ENCODE results near the gene DTD1. TPM values are rescaled to one million over a fixed set of nuclear protein-coding genes. Genes with fewer than 3 reads are reported as not detected.
A peak's percentile ranks its signal among the peaks of the same experiment; 100 is the strongest.

The DTD1 gene
- total RNA-seq, 2 experiments from 2014 or later = 31.9 to 33.5 TPM

DNA sequence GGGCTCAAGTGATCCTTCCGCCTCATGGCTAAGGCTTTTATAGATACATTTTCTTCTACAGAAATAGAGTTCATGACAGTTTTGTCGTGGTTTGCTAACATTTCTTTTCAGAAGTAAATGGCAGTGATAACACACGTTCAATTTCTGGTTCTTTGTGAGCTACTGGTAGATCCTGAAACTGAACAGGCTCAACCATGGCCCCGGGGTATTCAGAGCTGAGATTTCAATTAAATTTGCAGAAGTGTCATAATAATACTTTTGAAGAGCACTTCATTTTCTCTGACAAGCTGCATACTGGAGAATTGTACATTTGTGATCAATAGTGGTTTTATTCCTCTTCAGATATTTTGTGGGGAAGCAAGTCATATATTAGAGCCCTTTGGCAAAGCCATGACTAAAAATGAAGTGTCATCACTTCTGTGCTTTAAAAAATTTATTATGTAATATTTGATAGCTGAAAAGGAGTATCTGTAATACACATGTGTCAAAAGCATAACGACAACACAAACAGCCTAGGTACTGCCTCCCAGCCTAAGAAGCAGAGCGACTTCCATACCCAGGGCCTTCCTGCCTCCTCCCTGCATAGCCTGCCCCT lies 141.5 kb downstream of the DTD1 start:
- Mint-ChIP-seq H3K9me3 (ENCODE audit: low read depth) (no peaks in the 10 kb centered on the region), H3K4me1 (peaks cover 9% of the 10 kb centered on the region), H3K27me3 (no peaks in the 10 kb centered on the region), H3K27ac (no peak overlapping the region), H3K36me3 (no peaks in the 10 kb centered on the region), H3K4me3 (no peak overlapping the region)
- ATAC-seq (no peak), DNase-seq (no peak)
- CTCF ChIA-PET = no interaction called here

DNA sequence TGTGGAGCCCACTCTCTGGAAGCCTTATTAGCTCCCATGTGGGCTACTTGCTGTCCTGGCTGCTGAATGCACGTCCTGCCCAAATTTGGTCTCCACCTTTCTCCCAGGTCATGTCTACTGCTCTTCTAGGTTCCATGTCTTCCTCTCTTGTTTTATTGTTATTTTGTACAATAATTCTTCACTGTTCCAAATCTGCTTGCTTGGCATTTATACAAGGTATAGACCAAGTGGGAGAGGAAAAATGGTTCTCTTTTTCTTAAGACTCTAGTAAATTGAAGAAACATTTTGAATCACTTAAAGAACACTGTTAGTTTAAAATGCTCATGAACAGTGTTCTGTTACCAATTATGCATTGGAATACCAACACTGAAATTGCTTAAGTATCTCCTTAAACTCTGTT lies 144.1 kb downstream of the DTD1 start:
- CTCF ChIA-PET = no interaction called here
- ATAC-seq = no peak
- no peak overlapping the region for H3K27ac Mint-ChIP-seq
- no peaks in the 10 kb centered on the region for H3K27me3 Mint-ChIP-seq
- no peak overlapping the region for H3K4me3 Mint-ChIP-seq
- peaks cover under 1% of the 10 kb centered on the region for H3K36me3 Mint-ChIP-seq
- peaks cover 8% of the 10 kb centered on the region for H3K4me1 Mint-ChIP-seq
- DNase-seq = no peak
- H3K9me3 Mint-ChIP-seq (ENCODE audit: low read depth) = peaks cover under 1% of the 10 kb centered on the region

DNA sequence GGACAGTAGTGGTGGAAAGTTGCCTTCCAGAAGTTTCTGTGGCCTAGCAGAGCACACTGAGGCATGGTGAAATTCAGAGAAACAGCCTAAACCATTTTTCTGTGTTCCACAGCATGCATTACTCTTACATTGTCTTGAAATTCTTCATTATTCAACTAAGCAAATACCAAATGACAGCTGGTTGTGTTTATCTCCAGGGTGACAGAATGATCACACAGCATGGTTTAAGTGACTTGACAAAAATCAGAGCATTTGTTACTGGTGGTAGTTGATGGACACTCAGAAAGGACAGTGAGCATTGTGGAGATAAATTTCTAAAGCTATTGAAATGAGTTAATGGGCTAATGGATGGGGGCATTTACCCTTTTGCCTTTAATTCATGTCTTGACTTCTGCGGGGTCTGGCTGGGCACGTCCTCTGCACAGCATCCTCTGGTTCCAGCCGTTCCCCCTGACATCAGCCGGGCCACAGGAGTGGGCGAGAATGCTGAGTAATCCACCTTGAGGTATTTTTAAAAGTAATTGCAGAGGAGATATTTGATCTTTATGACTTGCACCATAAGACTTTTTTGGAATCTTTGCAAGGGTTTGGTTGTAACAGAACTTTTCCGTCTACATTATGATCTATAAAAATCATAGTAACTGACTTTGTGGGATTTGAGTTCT lies 146.8 kb downstream of the DTD1 start:
- ATAC-seq (no peak), DNase-seq (no peak)
- Mint-ChIP-seq H3K4me1 (peaks cover 17% of the 10 kb centered on the region), H3K36me3 (peaks cover 3% of the 10 kb centered on the region), H3K9me3 (ENCODE audit: low read depth) (peaks cover 2% of the 10 kb centered on the region), H3K4me3 (no peak overlapping the region), H3K27ac (no peak overlapping the region), H3K27me3 (no peaks in the 10 kb centered on the region)
- CTCF ChIA-PET = interaction anchor here (1.3 kb wide), 1 partner anchor 15 kb away, joined by 3 read pairs; no protein-coding TSS in a partner anchor

DNA sequence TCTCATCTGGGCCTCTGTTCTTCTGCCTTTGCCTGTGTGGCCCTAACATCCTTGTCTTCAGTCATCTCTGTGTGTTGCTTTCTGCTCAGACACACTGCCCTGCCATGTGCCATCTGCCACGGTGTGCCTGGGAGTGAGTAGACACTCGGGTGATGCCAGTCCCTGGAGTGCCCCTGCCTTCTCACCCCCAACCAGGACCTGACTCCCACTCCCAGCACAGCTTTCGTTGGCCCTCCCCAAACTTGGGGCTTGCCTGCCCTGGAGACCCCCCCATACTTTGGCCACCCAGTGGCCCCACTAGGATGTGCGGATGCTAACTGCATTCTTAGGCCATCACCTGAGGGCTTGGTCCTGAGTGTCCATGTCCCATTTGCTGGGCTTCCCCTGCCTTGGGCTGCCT lies 149.3 kb downstream of the DTD1 start:
- H3K27me3 Mint-ChIP-seq = no peaks in the 10 kb centered on the region

DNA sequence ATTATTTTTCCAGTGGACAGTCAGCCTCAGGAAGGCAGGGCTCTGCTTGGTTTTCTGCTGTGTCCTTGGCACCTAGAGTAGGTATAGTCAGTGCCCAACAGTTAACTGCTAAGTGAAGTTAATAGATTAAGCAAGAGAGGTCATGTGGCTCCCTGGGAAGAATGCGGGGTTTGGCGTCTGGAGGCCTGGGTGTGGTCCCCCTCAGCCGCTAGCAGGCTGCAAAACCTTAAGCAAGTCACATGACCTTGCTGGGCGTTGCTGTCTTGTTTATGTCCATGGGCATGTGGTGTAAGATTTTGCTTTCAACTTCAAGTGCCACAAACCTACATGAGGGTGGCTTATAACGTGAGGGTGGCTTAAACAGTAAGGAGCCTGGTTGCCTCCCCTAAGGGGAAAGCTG lies 150.2 kb downstream of the DTD1 start:
- Mint-ChIP-seq H3K27ac (peak overlapping the region; percentile 56), H3K4me1 (peaks cover 17% of the 10 kb centered on the region), H3K9me3 (ENCODE audit: low read depth) (peaks cover 2% of the 10 kb centered on the region), H3K27me3 (no peaks in the 10 kb centered on the region), H3K4me3 (no peak overlapping the region), H3K36me3 (peaks cover 3% of the 10 kb centered on the region)
- ATAC-seq (peak; percentile 86), DNase-seq (peak; percentile 73)
- CTCF ChIA-PET = no interaction called here

More for the DNA sequence above, 149.3 kb downstream of the DTD1 start:
- H3K9me3 Mint-ChIP-seq (ENCODE audit: low read depth) = peaks cover 2% of the 10 kb centered on the region
- no peak for DNase-seq
- no peak for ATAC-seq
- H3K4me3 Mint-ChIP-seq = no peak overlapping the region
- no peak overlapping the region for H3K27ac Mint-ChIP-seq
- peaks cover 3% of the 10 kb centered on the region for H3K36me3 Mint-ChIP-seq
- CTCF ChIA-PET = no interaction called here
- peaks cover 17% of the 10 kb centered on the region for H3K4me1 Mint-ChIP-seq

DNA sequence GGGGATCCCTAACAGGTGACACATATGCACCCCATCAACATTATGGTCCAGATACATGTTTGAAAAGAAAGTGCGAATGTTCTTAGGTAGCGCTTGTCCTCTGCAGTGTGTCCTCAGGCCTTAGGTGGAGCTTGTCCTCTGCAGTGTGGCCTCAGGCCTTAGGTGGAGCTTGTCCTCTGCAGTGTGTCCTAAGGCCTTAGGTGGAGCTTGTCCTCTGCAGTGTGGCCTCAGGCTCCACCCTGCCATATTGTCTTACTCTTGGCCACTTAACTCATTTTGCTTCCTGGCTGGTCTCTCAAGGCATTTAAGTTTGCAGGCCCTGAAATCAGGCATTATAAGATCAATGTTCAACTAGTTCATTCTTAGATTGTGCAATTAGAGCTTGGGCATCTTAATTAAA lies 151.0 kb downstream of the DTD1 start:
- CTCF ChIA-PET = no interaction called here
- no peaks in the 10 kb centered on the region for H3K27me3 Mint-ChIP-seq
- no peak for DNase-seq
- H3K4me1 Mint-ChIP-seq = peaks cover 17% of the 10 kb centered on the region
- H3K27ac Mint-ChIP-seq = peak overlapping the region; percentile 56
- peaks cover 3% of the 10 kb centered on the region for H3K36me3 Mint-ChIP-seq
- peaks cover 2% of the 10 kb centered on the region for H3K9me3 Mint-ChIP-seq (ENCODE audit: low read depth)
- H3K4me3 Mint-ChIP-seq = no peak overlapping the region
- ATAC-seq = no peak

DNA sequence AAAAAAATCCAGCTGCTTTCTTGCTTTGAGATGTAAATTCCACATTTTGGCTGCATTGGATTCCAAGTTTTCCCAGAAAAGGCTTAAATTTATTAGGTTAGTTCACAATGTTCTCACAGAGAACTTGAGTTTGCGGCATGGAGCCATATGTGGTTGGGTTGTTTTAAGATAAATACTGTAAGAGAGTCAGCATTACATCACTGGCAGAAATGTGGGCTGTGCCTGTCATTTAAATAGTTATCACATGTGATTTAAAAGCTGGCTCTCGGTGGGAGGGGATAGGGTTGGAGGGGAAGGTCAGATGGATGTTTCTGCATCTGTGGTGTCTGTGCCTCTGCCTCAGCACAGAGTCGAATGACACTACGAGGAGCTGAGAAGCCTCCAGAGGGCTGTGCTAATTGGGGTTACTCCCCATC lies 151.9 kb downstream of the DTD1 start:
- H3K4me1 Mint-ChIP-seq = peaks cover 17% of the 10 kb centered on the region
- H3K4me3 Mint-ChIP-seq = no peak overlapping the region
- ATAC-seq = no peak
- CTCF ChIA-PET = no interaction called here
- H3K36me3 Mint-ChIP-seq = peaks cover 3% of the 10 kb centered on the region
- DNase-seq = no peak
- H3K27ac Mint-ChIP-seq = no peak overlapping the region
- no peaks in the 10 kb centered on the region for H3K27me3 Mint-ChIP-seq
- peaks cover 2% of the 10 kb centered on the region for H3K9me3 Mint-ChIP-seq (ENCODE audit: low read depth)

DNA sequence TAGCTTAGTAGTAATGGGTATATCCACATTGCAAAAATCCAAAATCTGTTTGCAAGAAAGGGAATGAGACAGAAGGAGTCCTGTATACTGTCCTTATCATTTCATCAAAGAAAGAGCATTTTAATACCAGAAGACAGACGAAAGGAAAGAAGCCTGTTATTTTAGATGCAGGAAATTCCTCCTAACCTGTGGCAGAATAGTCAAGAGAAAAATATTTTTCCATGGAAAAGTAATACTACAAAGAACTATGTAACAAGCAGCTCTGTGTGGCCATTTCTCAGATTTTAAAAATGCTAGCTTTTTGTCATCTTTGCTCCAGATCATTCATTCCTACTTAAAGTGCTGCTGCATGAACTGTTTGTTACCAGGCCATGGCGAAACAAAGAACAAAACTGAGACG lies 152.9 kb downstream of the DTD1 start:
- Mint-ChIP-seq H3K9me3 (ENCODE audit: low read depth) (peaks cover 2% of the 10 kb centered on the region), H3K27ac (no peak overlapping the region), H3K4me3 (no peak overlapping the region), H3K36me3 (peaks cover 3% of the 10 kb centered on the region), H3K27me3 (no peaks in the 10 kb centered on the region), H3K4me1 (peaks cover 17% of the 10 kb centered on the region)
- ATAC-seq (no peak), DNase-seq (no peak)
- CTCF ChIA-PET = no interaction called here

DNA sequence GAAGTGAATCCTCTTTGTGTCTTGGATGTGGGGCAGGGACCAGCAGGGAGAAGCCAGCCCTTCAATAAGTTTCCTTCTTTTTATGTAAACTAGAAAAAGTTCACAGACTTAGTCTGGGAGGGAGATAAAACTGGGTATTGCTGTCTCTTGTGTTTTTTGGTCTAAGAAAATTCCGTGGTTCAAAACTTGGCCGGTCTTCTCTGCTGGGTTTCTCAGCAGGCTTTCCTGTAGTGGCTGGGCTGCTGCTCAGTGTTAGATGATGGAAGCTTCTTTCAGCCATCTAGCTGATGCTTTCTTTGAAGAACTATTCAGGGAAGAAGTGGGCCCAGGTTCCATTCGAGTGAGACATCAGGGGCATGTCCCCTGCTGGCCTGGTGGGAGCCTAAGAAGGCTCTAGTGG lies 155.0 kb downstream of the DTD1 start:
- H3K36me3 Mint-ChIP-seq = no peaks in the 10 kb centered on the region
- no peak for ATAC-seq
- DNase-seq = no peak
- CTCF ChIA-PET = interaction anchor here (1.2 kb wide), 1 partner anchor 8 kb away, joined by 4 read pairs; no protein-coding TSS in a partner anchor
- no peak overlapping the region for H3K27ac Mint-ChIP-seq
- H3K4me3 Mint-ChIP-seq = no peak overlapping the region
- H3K27me3 Mint-ChIP-seq = no peaks in the 10 kb centered on the region
- H3K4me1 Mint-ChIP-seq = peaks cover 10% of the 10 kb centered on the region
- no peaks in the 10 kb centered on the region for H3K9me3 Mint-ChIP-seq (ENCODE audit: low read depth)

DNA sequence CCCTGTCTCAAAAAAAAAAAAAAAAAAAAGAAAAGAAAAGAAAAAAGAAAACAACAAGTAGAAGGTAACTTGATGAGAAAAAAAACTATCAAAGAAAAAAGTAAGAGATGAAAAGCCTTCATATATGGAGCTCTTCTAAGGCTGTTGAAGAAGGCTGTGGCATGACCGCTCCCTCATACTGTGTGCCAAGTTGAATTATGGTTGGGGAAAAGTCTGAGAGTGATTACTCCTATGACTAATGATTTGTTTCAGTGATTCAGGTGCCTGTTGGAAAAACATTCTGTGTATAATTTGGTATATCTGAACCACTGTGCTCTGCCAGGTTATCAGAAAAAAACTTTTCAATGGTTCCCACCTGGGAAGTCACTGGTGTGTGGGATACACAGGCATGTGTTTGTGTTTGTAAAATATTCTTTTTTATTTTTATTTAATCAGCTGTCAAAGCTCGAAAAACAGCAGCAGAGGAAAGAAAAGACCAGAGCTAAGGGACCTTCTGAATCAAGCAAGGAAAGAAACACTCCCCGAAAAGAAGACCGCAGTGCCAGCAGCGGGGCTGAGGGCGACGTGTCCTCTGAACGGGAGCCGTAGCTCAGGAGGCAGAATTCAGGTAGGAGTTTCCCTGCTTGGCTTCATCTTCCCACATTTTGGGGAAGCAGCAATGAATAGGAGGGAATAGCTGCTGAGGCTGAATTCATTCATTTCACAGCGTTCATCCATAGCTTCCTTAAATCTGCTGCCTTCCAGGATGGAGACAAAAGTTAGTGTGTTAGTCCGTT lies 156.0 kb downstream of the DTD1 start:
- ATAC-seq = no peak
- no peak overlapping the region for H3K27ac Mint-ChIP-seq
- H3K27me3 Mint-ChIP-seq = no peaks in the 10 kb centered on the region

DNA sequence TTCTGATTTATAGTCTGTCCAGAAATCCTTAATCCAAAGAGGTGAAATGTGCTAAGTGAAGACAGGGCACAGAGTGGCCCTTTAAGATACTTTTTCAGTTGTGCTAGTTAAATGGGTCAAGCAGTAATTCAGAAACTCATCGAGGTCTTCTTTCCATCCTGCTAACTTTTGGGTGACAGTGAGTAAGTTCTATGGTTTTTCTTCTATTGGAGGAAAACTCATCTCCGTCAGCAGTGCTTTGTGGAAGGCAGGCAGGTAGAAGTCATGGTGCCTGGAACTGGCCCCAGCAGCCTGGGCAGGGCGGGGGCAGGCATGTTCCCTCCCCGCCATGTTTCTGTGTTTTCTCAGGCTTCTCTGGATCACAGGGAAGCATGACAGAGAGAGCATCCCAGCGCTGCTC lies 159.2 kb downstream of the DTD1 start:
- no peaks in the 10 kb centered on the region for H3K4me1 Mint-ChIP-seq
- DNase-seq = no peak
- CTCF ChIA-PET = no interaction called here
- no peaks in the 10 kb centered on the region for H3K36me3 Mint-ChIP-seq
- no peaks in the 10 kb centered on the region for H3K27me3 Mint-ChIP-seq
- no peak overlapping the region for H3K4me3 Mint-ChIP-seq
- no peak for ATAC-seq
- no peak overlapping the region for H3K27ac Mint-ChIP-seq
- no peaks in the 10 kb centered on the region for H3K9me3 Mint-ChIP-seq (ENCODE audit: low read depth)

More for the DNA sequence above, 156.0 kb downstream of the DTD1 start:
- no peak for DNase-seq
- H3K9me3 Mint-ChIP-seq (ENCODE audit: low read depth) = no peaks in the 10 kb centered on the region
- no peaks in the 10 kb centered on the region for H3K36me3 Mint-ChIP-seq
- H3K4me3 Mint-ChIP-seq = no peak overlapping the region
- no peaks in the 10 kb centered on the region for H3K4me1 Mint-ChIP-seq
- CTCF ChIA-PET = interaction anchor here (0.7 kb wide), 1 partner anchor 474 kb away, joined by 3 read pairs; no protein-coding TSS in a partner anchor

DNA sequence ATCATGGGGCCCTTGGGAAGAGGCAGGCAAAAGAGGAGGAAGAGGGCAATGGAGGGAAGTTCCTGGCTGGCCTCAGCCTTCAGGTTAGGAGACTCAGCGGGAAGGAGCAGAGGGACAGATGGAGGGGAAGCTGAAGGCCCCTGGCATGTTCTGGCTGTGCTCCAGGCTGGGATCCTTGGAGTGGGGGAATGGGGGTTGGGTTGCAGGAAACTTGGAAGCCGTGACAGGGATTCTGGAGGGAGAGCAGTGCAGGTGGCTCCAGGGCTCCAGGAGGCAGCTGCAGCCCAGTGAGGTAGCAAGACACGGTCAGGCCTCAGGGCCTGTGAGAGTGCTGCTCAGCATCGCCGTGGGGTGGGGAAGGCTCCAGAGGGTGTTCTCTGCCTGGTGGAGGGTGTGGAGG lies 161.1 kb downstream of the DTD1 start:
- CTCF ChIA-PET = no interaction called here
- H3K27ac Mint-ChIP-seq = no peak overlapping the region
- H3K4me1 Mint-ChIP-seq = peaks cover 1% of the 10 kb centered on the region
- ATAC-seq (no peak), DNase-seq (no peak)
- H3K9me3 Mint-ChIP-seq (ENCODE audit: low read depth) = no peaks in the 10 kb centered on the region
- H3K36me3 Mint-ChIP-seq = no peaks in the 10 kb centered on the region
- H3K4me3 Mint-ChIP-seq = no peak overlapping the region
- H3K27me3 Mint-ChIP-seq = no peaks in the 10 kb centered on the region

DNA sequence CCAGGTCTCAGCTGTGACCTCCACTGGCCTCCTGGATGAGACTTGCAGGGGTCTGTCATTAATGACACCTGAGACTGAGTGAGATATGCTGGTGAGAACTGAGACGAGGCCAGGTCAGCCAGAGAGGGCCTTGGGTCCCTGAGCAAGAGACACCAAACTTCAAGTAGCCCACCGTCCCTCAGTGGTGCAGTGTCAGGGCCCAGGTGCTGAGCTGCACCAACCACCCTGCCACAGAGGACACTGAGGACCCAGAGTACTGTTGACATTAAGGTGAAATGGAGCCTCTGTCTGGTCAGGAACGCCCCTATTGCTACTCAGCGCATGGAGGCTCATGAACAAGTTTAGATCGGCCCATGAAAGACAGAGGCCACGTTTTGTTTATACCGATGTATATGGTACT lies 161.7 kb downstream of the DTD1 start:
- ATAC-seq (no peak), DNase-seq (no peak)
- Mint-ChIP-seq H3K36me3 (no peaks in the 10 kb centered on the region), H3K27me3 (no peaks in the 10 kb centered on the region), H3K4me3 (no peak overlapping the region), H3K9me3 (ENCODE audit: low read depth) (no peaks in the 10 kb centered on the region), H3K27ac (no peak overlapping the region), H3K4me1 (peaks cover 3% of the 10 kb centered on the region)
- CTCF ChIA-PET = no interaction called here

DNA sequence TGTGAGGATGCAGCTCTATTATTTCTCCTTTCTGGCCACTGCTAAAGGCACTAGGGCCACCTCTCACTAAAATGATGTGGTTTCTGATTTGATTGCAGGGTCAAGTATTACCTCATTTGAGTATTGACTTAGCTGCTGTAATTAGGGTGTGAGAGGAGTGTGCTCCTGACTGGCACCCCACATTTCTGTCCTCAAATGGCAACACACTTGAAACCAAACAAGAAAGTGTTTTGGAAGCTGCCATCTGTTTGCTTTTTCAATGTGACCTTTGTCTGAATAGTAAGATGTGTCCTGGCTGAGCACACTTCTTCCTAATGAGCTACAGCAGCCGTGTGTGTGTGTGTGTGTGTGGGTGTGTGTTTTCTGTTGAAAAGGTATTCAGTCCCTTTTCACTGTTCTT lies 162.9 kb downstream of the DTD1 start:
- H3K36me3 Mint-ChIP-seq = no peaks in the 10 kb centered on the region
- CTCF ChIA-PET = interaction anchor here (1.6 kb wide), 1 partner anchor 8 kb away, joined by 4 read pairs; no protein-coding TSS in a partner anchor
- peaks cover 3% of the 10 kb centered on the region for H3K4me1 Mint-ChIP-seq
- no peak overlapping the region for H3K4me3 Mint-ChIP-seq
- H3K9me3 Mint-ChIP-seq (ENCODE audit: low read depth) = no peaks in the 10 kb centered on the region
- DNase-seq (no peak), ATAC-seq (no peak)
- no peaks in the 10 kb centered on the region for H3K27me3 Mint-ChIP-seq
- H3K27ac Mint-ChIP-seq = no peak overlapping the region

All from activated CD8-positive, alpha-beta memory T cell treated with anti-CD3 and anti-CD28 coated beads, Interleukin-2, amount 10 ng/mL, durations not matched to agents 7 days and 5 days (primary cell).